Left kidney (tissue), 2 donors: ENCODE data around the gene SGPP2. TPM values are rescaled to one million over a fixed set of nuclear protein-coding genes. Genes with fewer than 3 reads are reported as not detected.
"Not testable (repeated sequence)": the region's sequence is repeated elsewhere in the genome, so short reads cannot be mapped to it uniquely, and the experiment has no call there.

Source experiments
- DNase-seq: peaks from one replicate; pipeline ENCODE4 v3.0.0-alpha.2; 2013
- polyA plus RNA-seq: library from polyadenylated mRNA; unstranded; fragments of 120-200 nt; gene quantifications from one replicate; pipeline ENCODE4 v1.2.1, GENCODE V29; 2013; ENCODE audit not compliant: insufficient read length

SGPP2 gene
- polyA plus RNA-seq, 1 donor = 17.4 TPM

DNA sequence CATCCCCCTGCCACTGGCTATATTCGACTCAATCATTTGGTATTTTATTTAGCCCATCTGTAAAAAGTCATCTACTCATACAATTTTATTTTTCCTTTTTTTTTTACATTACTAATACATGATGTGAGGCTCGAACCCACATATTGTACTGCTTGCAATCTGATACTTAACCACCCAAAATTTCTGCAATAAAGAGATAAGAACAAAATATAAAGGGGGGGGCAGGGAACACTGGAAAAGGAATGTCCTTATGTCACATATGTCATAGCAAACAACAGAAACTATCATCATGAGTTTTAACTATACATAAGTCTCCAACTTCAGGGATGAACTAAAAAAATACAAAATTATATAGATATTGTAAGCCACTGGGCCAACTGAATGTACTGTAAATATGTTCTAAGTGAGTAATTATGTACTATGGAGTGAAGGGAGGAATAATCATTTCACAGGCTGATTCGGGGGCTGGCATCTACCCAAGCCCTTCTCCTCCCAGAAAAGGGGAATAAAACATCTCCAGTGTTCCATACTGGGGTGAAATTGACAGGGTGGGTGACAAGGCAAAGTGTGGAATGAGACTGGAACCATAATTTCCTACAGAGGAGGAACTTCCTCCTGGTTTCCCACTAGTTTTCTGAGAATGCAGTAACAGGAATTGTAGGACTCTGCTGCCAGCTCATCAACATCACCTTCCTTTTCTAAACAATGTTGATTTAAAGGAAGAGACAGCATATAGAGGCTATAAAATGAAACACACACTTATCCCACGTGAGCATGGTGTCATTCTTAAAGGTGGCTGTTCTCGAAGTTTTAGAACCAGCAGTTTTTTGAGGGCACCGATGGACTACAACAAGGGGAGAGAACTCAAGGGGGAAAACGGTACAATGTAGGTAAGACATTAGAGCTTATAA lies 152.1 kb downstream of the SGPP2 start:
- no peak for DNase-seq

- DNase-seq = no peak
Observed at GRCh38 chr2:222577341-222577740, 153.0 kb downstream of the SGPP2 start.

GRCh38 chr2:222582928-222583327 lies 158.6 kb downstream of the SGPP2 start:
- DNase-seq = no peak

DNA sequence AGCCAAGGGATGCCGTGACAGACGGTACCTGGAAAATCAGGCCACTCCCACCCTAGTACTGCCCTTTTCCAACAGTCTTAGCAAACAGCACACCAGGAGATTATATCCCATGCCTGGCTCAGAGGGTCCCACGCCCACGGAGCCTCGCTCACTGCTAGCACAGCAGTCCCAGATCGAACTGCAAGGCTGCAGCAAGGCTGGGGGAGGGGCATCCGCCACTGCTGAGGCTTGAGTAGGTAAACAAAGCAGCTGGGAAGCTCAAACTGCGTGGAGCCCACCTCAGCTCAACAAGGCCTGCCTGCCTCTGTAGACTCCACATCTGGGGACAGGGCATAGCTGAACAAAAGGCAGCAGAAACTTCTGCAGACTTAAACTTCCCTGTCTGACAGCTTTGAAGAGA lies 160.2 kb downstream of the SGPP2 start:
- DNase-seq = not testable (repeated sequence)

GRCh38 chr2:222591661-222592060 lies 167.3 kb downstream of the SGPP2 start:
- no peak for DNase-seq

GRCh38 chr2:222592176-222592575 lies 167.8 kb downstream of the SGPP2 start:
- DNase-seq = no peak

DNA sequence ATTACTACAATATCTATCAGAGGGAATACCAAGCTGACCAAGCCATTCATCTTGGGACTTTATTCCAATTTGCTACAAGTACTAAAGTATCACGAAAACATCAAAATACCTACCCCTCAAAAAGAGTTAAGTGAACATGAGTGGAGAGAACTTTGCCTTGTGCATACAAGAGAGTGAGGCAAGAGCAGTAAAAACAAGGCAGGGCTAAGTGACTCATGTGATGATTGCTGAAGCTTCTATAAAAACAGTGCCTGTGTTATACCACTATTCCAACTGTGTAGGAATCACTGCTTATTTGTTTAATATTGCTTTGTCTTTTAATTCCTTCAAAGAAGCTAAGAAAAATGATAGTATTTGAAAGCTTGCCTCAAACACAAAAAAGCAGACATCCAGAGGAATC lies 170.3 kb downstream of the SGPP2 start:
- no peak for DNase-seq

GRCh38 chr2:222595581-222595980 lies 171.2 kb downstream of the SGPP2 start:
- no peak for DNase-seq

GRCh38 chr2:222598611-222599010 lies 174.3 kb downstream of the SGPP2 start:
- DNase-seq = no peak

- DNase-seq = no peak
Observed at GRCh38 chr2:222603501-222603900, 179.2 kb downstream of the SGPP2 start.

GRCh38 chr2:222604749-222605515 lies 180.6 kb downstream of the SGPP2 start:
- no peak for DNase-seq

- DNase-seq = no peak
Observed at GRCh38 chr2:222606306-222606705, 182.0 kb downstream of the SGPP2 start.

GRCh38 chr2:222608081-222608480 lies 183.7 kb downstream of the SGPP2 start:
- DNase-seq = no peak

GRCh38 chr2:222609381-222609780 lies 185.0 kb downstream of the SGPP2 start:
- no peak for DNase-seq

Other genes starting within 250 kb of the SGPP2 start
- 0.12 TPM for gene PAX3, start 125.5 kb upstream of the SGPP2 start, polyA plus RNA-seq
- 30.3 TPM for gene FARSB, start 231.5 kb downstream of the SGPP2 start, polyA plus RNA-seq
- gene MOGAT1, start 247.1 kb downstream of the SGPP2 start, polyA plus RNA-seq = 0.27 TPM